OCI-LY3 (cell line): ENCODE results near the gene OTOGL.
"Not testable (repeated sequence)": the region's sequence is repeated elsewhere in the genome, so short reads cannot be mapped to it uniquely, and the experiment has no call there.

Source experiments
- H2AFZ ChIP-seq: fragments of 200-600, 300-600 bp; shearing (Covaris generic); 2 replicates; pipeline ENCODE4 v1.6.0; 2014; ENCODE audit warnings: antibody characterized with exemption, low read depth, low read length
- H3K27ac ChIP-seq: fragments of 200-600, 300-600 bp; sonication (generic); 2 replicates; pipeline ENCODE4 v1.5.1; 2014; ENCODE audit warnings: mild to moderate bottlenecking, low read length, moderate library complexity, mixed read lengths
- H3K27me3 ChIP-seq: fragments of 200-600, 300-600 bp; sonication (generic); 2 replicates; pipeline ENCODE4 v1.6.1; 2014; ENCODE audit warnings: low read depth, low read length, mixed read lengths
- H3K36me3 ChIP-seq: fragments of 200-600, 300-600 bp; sonication (generic); replicated peaks from 2 replicates; pipeline ENCODE3; 2014; ENCODE audit warnings: low read depth, low read length, mixed read lengths
- H3K4me1 ChIP-seq: fragments of 300-600, 200-600 bp; sonication (generic); 2 replicates; pipeline ENCODE4 v1.6.1; 2014; ENCODE audit warnings: low read length, mixed read lengths
- H3K4me2 ChIP-seq: fragments of 200-600, 300-600 bp; sonication (generic); 2 replicates; pipeline ENCODE4 v1.6.1; 2014; ENCODE audit warnings: low read length, mixed read lengths
- H3K4me3 ChIP-seq: fragments of 300-600, 200-600 bp; sonication (generic); 2 replicates; pipeline ENCODE4 v1.5.1; 2014; ENCODE audit warnings: antibody characterized with exemption, mild to moderate bottlenecking, low read length, moderate library complexity
- H3K79me2 ChIP-seq: fragments of 300-600, 200-600 bp; shearing (Covaris generic); 2 replicates; pipeline ENCODE4 v1.6.1; 2014; ENCODE audit warnings: mild to moderate bottlenecking, low read length, mixed read lengths
- H3K9ac ChIP-seq: fragments of 300-600, 200-600 bp; shearing (Covaris generic); 2 replicates; pipeline ENCODE4 v1.6.0; 2014; ENCODE audit warnings: mild to moderate bottlenecking, low read length, moderate library complexity
- H3K9me3 ChIP-seq: fragments of 200-600, 300-600 bp; shearing (Covaris generic); 2 replicates; pipeline ENCODE4 v1.6.1; 2014; ENCODE audit warnings: low read length, mixed read lengths; ENCODE audit not compliant: insufficient read depth
- H4K20me1 ChIP-seq: fragments of 200-600, 300-600 bp; sonication (generic); 2 replicates; pipeline ENCODE4 v1.6.1; 2016; ENCODE audit warnings: low read length, mixed read lengths; ENCODE audit not compliant: insufficient read depth
- EZH2phosphoT487 ChIP-seq: fragments of 200-600 bp; shearing (Covaris generic); IDR thresholded peaks from 2 replicates; pipeline ENCODE4 v1.6.1; 2018; ENCODE audit warnings: antibody characterized with exemption, mixed run types, low read depth
- TF ChIP-seq, protein P1 (sequence below): fragments of 200-600, 300-600 bp; sonication (generic); IDR thresholded peaks from 2 replicates; pipeline ENCODE4 v1.5.1; 2014; ENCODE audit warnings: antibody characterized with exemption, low read length, low read depth

OTOGL gene

DNA sequence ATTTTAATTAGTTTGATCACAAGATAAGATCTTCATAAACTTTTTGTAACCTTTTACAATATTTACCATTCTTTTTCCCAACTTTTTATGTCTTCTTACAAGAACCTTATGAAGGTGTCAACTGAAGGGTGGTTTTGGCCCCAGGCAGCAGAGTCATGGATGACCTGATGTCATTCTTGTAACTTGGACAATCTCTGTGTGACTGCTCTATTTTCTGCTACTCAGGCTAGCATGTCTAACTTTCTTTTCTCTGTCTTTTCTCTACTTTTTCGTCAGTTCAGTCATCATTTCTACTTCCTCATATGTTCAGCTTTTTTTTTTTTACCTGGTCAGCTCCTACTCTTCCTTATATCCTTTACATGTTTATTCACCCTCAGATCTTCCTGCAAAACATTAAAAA, 194.0 kb downstream of the OTOGL start:
- no peak overlapping the region for H3K9ac ChIP-seq
- H3K4me2 ChIP-seq: peak overlapping the region; percentile 46

DNA sequence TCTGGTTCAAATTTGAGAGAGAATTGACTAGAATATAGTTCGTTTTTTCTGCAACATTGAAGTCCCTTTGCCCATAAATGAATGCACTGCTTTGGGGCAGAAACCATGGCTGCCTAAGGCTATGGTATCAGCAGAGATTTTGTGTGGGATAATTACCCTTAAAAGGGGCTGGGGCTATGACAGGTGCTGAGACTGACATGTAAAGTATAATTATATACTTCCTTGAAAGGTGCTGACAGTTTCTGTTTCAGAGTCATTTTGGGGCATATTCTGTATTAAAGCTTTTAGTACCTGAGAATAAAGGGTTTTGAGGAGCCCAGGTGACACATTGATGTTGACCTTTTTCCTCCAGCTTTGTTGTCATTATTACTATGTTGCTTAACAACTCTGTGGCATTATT, 194.4 kb downstream of the OTOGL start:
- Histone ChIP-seq H4K20me1 (no peaks in the 10 kb centered on the region), H3K9me3 (peaks cover 8% of the 10 kb centered on the region; the same call in 1 of the 2 replicates), H3K9ac (no peak overlapping the region), H3K4me1 (peaks cover 29% of the 10 kb centered on the region), H3K36me3 (peaks cover 5% of the 10 kb centered on the region), H3K4me3 (no peak overlapping the region), H3K4me2 (peak overlapping the region; percentile 46), H3K79me2 (no peaks in the 10 kb centered on the region), H2AFZ (no peak overlapping the region), H3K27me3 (0 out of 2 replicates have a peak, but pooled peaks cover 3% of the 10 kb centered on the region), H3K27ac (0 out of 2 replicates have a peak overlapping the region, but pooled peaks have one; percentile 26)
- TF ChIP-seq, protein P1, sequence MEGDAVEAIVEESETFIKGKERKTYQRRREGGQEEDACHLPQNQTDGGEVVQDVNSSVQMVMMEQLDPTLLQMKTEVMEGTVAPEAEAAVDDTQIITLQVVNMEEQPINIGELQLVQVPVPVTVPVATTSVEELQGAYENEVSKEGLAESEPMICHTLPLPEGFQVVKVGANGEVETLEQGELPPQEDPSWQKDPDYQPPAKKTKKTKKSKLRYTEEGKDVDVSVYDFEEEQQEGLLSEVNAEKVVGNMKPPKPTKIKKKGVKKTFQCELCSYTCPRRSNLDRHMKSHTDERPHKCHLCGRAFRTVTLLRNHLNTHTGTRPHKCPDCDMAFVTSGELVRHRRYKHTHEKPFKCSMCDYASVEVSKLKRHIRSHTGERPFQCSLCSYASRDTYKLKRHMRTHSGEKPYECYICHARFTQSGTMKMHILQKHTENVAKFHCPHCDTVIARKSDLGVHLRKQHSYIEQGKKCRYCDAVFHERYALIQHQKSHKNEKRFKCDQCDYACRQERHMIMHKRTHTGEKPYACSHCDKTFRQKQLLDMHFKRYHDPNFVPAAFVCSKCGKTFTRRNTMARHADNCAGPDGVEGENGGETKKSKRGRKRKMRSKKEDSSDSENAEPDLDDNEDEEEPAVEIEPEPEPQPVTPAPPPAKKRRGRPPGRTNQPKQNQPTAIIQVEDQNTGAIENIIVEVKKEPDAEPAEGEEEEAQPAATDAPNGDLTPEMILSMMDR: no peak
- no peak for TF ChIP-seq EZH2phosphoT487

More for the DNA sequence above, 194.0 kb downstream of the OTOGL start:
- Histone ChIP-seq H3K79me2 (no peaks in the 10 kb centered on the region), H3K9me3 (peaks cover 8% of the 10 kb centered on the region; the same call in 1 of the 2 replicates), H4K20me1 (no peaks in the 10 kb centered on the region), H3K4me3 (no peak overlapping the region), H3K36me3 (peaks cover 5% of the 10 kb centered on the region), H3K27me3 (0 out of 2 replicates have a peak, but pooled peaks cover 3% of the 10 kb centered on the region), H3K4me1 (peaks cover 29% of the 10 kb centered on the region), H3K27ac (0 out of 2 replicates have a peak overlapping the region, but pooled peaks have one; percentile 26), H2AFZ (no peak overlapping the region)
- TF ChIP-seq EZH2phosphoT487: no peak
- TF ChIP-seq, protein P1: no peak

DNA sequence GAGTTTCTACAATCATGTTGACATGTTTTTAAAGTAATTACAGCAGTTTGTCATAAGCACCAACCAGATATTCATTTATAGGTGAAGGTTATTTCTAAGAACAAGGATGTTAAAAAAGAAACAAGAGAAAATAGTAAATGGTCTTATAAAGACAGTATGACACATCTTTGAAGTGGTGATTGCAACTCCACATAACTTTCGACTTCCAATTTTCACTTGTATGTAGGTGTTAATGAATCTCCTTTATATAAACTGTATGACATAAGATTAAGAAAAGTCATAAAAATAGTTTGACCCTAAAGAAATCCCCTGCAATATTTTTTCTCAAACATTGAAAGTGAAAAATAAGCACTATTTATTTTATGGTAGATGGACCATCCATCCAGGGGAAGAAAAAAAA, 199.9 kb downstream of the OTOGL start:
- TF ChIP-seq, protein P1: no peak
- no peak for TF ChIP-seq EZH2phosphoT487
- H3K4me3 ChIP-seq: no peak overlapping the region
- no peaks in the 10 kb centered on the region for H3K79me2 ChIP-seq
- no peaks in the 10 kb centered on the region for H4K20me1 ChIP-seq
- H3K36me3 ChIP-seq: no peaks in the 10 kb centered on the region
- no peak overlapping the region for H3K4me2 ChIP-seq
- H3K27me3 ChIP-seq: no peaks in the 10 kb centered on the region
- H3K9ac ChIP-seq: no peak overlapping the region
- H2AFZ ChIP-seq: no peak overlapping the region
- H3K27ac ChIP-seq: no peak overlapping the region
- H3K4me1 ChIP-seq: peaks cover 17% of the 10 kb centered on the region
- H3K9me3 ChIP-seq: no peaks in the 10 kb centered on the region

DNA sequence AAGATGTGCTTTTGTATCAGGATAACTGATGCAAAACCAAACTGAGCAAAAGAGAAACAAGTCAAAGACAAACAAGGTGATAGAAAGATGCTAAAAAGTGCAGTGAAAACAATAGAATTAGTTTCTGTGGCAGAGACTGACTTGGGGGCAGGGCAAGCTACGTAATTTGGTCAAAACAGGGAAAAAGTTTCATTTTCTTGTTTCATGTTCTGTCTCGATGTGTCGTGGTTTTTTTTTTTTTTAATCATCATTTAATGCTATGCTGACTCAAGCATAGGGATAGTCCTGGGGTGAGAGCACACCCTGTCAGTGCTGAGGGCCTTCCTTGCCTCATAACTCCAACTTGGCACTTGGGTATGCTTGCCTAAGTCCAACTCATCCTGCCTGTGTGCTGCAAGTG, 200.6 kb downstream of the OTOGL start:
- peak overlapping the region; percentile 18; the same call in 1 of the 2 replicates for H3K4me3 ChIP-seq

DNA sequence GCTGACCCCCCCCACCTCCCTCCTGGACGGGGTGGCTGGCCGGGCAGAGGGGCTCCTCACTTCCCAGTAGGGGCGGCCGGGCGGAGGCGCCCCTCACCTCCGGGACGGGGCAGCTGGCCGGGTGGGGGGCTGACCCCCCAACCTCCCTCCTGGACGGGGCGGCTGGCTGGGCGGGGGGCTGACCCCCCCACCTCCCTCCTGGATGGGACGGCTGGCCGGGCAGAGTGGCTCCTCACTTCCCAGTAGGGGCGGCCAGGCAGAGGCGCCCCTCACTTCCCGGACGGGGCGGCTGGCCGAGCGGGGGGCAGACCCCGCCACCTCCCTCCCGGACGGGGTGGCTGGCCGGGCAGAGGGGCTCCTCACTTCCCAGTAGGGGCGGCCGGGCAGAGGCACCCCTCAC, 208.1 kb downstream of the OTOGL start:
- not testable (repeated sequence) for H2AFZ ChIP-seq, H3K4me3 ChIP-seq, H3K27ac ChIP-seq, H3K4me1 ChIP-seq, H4K20me1 ChIP-seq, H3K9ac ChIP-seq, H3K79me2 ChIP-seq, H3K27me3 ChIP-seq, H3K4me2 ChIP-seq, H3K9me3 ChIP-seq, H3K36me3 ChIP-seq

More for the DNA sequence above, 200.6 kb downstream of the OTOGL start:
- Histone ChIP-seq H3K4me2 (peak overlapping the region; percentile 47), H3K9ac (no peak overlapping the region), H3K9me3 (no peaks in the 10 kb centered on the region), H4K20me1 (no peaks in the 10 kb centered on the region), H2AFZ (peak overlapping the region; percentile 39; the same call in 1 of the 2 replicates), H3K4me1 (peaks cover 17% of the 10 kb centered on the region), H3K27me3 (no peaks in the 10 kb centered on the region), H3K27ac (no peak overlapping the region), H3K36me3 (no peaks in the 10 kb centered on the region), H3K79me2 (no peaks in the 10 kb centered on the region)
- TF ChIP-seq, protein P1: no peak
